GM18951 (cell line): ENCODE data around the gene BSN.

Experiments
- POLR2A ChIP-seq: IDR thresholded peaks from 4 replicates; pipeline ENCODE4 v1.6.1; 2011; ENCODE audit warnings: mild to moderate bottlenecking; ENCODE audit not compliant: insufficient read length, insufficient read depth; ENCODE audit errors: extremely low read depth
- in situ Hi-C: fragments of 300-500 bp; cut with MboI; formaldehyde crosslinking; loops from one replicate; pipeline ENCODE4 v1.12.0; 2022; ENCODE audit warnings: low sequenced_read_pairs, mixed read lengths, inconsistent platforms; ENCODE audit not compliant: unreplicated experiment

BSN gene

DNA sequence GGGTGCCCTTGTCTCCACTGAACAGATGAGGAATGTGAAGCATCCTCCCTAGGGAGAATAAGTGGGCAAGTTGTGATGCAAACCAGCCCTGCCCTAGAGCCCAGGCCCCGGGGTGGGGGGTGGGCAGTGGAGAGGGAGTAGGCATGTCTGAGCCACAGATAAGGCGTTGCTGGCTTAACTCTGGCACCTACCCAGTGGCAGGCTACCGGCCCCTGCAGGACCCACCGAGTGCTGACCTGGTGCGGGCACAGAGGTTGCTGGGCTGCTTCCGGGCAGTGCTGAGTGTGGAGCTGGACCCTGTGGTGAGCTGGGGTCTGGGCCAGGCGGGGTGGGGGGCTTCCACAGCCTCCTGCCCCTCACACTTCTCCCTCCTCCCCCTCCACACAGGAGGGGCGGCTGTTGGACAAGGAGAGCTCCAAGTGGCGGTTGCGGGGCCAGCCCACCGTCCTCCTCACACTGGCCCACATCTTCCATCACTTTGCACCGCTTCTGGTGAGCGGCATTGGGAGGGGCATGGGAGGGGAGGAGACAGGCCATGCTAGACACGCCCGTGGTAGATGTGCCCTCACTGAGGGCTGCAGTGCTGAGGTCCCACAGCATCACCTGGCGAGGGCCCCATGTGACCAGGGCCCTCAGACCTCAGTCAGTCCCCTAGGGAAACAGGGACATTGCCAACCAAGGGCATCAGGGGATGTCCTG, 145.2 kb downstream of the BSN start:
- in situ Hi-C loops, result no loop called here
- no peak for TF ChIP-seq POLR2A

- TF ChIP-seq POLR2A, result no peak
- in situ Hi-C loops, result no loop called here
These were observed 145.7 kb downstream of the BSN start for GRCh38 chr3:49700014-49700413.

DNA sequence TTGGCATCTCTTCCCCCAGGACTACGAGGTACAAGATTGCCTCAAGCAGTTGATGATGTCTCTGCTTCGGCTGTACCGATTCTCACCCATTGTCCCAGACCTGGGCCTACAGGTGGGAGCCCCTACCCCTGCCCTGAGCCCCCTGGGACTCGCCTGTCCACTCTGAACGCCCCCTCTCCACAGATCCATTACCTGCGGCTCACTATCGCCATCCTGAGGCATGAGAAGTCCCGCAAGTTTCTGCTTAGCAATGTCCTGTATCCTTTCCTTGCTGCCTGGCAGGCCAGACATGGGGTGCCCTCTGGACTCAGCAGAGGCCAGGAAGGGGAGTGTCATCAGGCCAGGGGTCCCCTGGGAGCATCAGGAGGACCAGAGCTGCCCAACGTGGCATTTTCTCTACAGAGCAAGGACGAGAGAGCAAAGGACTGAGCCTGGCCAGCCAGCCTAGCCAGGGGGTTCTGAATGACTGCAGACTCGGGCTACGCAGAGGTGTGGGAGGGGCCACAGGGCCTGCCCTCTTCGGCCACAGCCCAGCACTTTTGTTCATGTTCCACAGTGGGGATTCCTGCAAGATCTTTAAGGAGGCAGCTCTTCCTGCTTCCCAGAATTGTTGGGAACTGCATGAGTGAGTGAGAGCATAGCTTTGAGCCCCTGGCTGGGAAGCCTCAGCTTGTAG, 146.3 kb downstream of the BSN start:
- in situ Hi-C loops, result no loop called here
- TF ChIP-seq POLR2A, result no peak

DNA sequence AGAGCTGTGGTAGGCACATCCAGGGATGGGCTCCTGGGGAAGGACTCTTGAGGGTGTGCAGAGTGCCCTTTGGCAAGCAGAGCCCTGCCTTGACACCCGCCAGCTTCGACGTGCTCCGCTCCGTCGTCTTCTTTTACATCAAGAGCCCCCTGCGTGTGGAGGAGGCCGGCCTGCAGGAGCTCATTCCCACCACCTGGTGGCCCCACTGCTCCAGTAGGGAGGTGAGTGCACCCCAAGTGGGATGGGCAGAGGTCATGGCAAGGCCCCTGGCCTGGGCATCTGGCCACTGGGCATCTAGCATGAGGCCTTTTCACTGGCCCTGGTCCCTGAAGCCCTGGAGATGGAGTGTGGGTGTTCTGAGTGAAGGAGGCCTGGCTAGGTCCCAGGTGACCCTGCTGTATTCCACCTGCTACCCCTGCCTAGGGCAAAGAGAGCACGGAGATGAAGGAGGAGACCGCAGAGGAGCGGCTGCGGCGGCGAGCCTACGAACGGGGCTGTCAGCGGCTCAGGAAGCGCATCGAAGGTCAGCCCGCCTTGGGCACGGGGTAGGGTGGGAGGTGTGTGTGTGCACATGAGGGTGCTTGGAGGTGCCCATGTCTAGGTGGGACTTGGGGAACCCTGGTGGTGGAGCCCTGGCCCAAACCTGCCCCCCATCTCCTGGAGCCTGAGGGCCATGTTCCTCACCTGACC, 147.3 kb downstream of the BSN start:
- in situ Hi-C loops, result no loop called here

DNA sequence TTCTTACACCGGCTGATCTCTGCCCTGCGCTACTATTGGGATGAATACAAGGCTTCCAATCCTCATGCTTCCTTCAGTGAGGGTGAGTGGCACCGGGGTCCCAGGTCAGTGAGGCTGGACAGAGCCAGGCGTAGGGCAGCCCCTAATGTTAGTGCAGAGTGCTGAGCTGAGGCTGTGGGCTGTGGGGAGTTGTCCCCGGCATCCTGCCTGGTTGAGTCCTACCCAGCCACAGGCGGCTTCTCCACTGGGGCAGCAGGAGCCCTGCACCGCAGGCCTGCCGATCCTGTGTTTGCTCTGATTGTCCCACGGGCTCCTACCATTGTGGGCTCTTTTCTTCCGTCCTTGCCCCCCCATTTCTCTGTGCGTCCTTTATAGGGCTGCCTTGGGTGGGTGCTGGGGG, 148.4 kb downstream of the BSN start:
- TF ChIP-seq POLR2A, result no peak
- in situ Hi-C loops, result no loop called here

More for the DNA sequence above, 147.3 kb downstream of the BSN start:
- TF ChIP-seq POLR2A, result no peak

DNA sequence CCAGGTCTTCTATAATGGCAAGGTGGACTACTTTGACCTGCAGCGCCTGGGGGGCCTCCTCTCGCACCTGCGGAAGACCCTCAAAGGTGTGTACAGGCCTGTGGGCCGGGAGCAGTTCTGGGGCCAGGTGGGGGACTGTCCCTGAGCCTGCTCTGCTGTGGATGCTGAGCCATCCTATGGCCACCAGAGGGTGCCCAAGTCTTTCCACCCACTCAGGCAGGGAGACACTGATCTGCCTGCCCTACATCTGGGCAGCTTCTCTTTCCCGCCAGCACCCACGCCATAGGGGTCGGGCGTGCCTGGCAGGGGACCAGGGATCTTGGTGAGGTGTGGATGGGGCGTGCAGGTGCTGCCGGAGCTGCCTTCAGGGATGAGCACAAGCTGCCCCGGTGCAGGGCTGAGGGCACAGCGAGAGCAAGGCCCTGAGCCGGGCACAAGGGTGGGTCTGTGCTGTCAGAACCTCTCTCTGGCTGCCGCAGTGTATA, 149.2 kb downstream of the BSN start:
- TF ChIP-seq POLR2A, result no peak
- in situ Hi-C loops, result no loop called here

- TF ChIP-seq POLR2A, result no peak
- in situ Hi-C loops, result no loop called here
These were observed 149.7 kb downstream of the BSN start for GRCh38 chr3:49703956-49704355.

DNA sequence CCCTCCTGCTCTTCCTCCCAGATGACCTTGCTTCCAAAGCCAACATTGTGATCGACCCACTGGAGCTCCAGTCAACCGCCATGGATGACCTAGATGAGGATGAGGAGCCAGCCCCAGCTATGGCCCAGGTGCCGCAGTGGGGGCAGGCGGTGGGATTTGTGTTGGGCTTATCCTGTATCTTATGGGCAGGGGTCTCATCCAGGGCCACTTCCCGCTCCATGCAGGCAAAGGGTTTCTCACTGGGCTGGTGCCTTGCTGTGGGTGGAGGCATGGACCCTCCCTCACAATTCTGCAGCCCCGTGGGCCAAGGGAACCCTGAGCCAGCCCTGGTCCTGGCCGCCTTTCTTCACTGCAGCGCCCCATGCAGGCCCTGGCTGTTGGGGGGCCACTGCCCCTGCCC, 150.4 kb downstream of the BSN start:
- in situ Hi-C loops, result no loop called here
- no peak for TF ChIP-seq POLR2A

GRCh38 chr3:49705390-49705960, 151.2 kb downstream of the BSN start:
- no peak for TF ChIP-seq POLR2A
- in situ Hi-C loops, result no loop called here

GRCh38 chr3:49706456-49707112, 152.3 kb downstream of the BSN start:
- no peak for TF ChIP-seq POLR2A
- in situ Hi-C loops, result no loop called here

- TF ChIP-seq POLR2A, result no peak
- in situ Hi-C loops, result no loop called here
These were observed 152.8 kb downstream of the BSN start for GRCh38 chr3:49707113-49707480.

GRCh38 chr3:49709852-49710251, 155.6 kb downstream of the BSN start:
- TF ChIP-seq POLR2A, result no peak
- in situ Hi-C loops, result no loop called here

DNA sequence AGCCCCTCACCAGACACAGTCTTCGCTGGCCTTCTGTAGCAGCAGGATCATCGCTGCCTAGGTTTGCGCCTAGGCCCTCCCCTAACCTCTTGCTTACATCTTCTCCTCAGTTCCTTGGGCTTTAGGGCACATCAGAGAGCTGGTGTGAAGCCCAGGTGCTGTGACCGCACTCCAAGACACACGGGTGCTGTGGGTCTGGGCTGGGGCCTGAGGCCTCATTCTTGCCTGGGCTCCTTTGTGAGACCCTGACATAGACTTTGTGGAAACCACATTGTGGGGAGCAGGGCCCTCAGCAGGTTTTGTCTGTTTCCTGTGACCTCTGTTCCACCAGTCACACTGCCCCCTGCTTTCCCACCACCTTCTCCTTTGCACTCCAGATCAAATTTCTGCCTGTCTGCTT, 157.2 kb downstream of the BSN start:
- in situ Hi-C loops, result no loop called here
- TF ChIP-seq POLR2A, result no peak

DNA sequence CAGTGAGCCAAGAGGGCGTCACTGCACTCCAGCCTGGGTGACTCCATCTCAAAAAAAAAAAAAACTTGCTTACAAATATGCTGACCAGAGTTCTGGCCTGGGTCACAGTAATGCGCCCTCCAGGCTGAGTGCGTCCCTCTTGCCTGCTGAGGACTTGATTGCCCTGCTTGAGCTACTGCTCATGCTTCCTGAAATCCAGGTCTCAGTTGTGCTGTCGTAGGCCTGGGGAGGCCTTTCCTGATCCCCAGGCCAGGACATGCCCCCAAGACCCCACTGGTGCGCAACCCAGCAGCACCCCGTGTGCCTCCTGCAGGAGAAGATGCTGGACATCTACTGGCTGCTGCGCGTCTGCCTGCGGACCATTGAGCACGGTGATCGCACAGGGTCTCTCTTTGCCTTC, 157.9 kb downstream of the BSN start:
- no peak for TF ChIP-seq POLR2A
- in situ Hi-C loops, result no loop called here
